Thymus (tissue), 14 donors: ENCODE data around the gene IL1RL2. TPM values are rescaled to one million over a fixed set of nuclear protein-coding genes. Genes with fewer than 3 reads are reported as not detected.

Experiments used
- DNase-seq, 9 donors: peaks; one replicate each; pipeline ENCODE4 v3.0.0-alpha.2; 2013; ENCODE audit warnings: low spot score in 9 of 9, low read depth in 6 of 9, missing footprints in 1 of 9
- H3K27ac ChIP-seq, 2 donors: one replicate each; pipeline ENCODE4 v1.5.1; 2013; ENCODE audit warnings: control low read depth in 1 of 2, low read depth in 1 of 2, low read length in 1 of 2, mild to moderate bottlenecking in 1 of 2, moderate library complexity in 1 of 2
- H3K27me3 ChIP-seq, 2 donors: one replicate each; pipeline ENCODE4 v1.5.1; 2013; ENCODE audit warnings: low read length in 1 of 2; ENCODE audit not compliant: control insufficient read depth in 2 of 2, insufficient read depth in 1 of 2
- H3K36me3 ChIP-seq, 2 donors: one replicate each; pipeline ENCODE4 v1.5.1; 2013; ENCODE audit warnings: low read length in 1 of 2, mild to moderate bottlenecking in 1 of 2, moderate library complexity in 1 of 2; ENCODE audit not compliant: control insufficient read depth in 2 of 2, insufficient read depth in 2 of 2
- H3K4me1 ChIP-seq, 2 donors: one replicate each; pipeline ENCODE4 v1.5.1; 2013; ENCODE audit warnings: low read length in 2 of 2; ENCODE audit not compliant: control insufficient read depth in 2 of 2, insufficient read depth in 2 of 2
- H3K4me3 ChIP-seq, 2 donors: one replicate each; pipeline ENCODE4 v1.5.1; 2013; ENCODE audit warnings: low read length in 2 of 2, control low read depth in 1 of 2, mild to moderate bottlenecking in 1 of 2
- H3K9me3 ChIP-seq, 2 donors: one replicate each; pipeline ENCODE4 v1.5.1; 2013; ENCODE audit warnings: low read length in 1 of 2, mild to moderate bottlenecking in 1 of 2; ENCODE audit not compliant: control insufficient read depth in 2 of 2, insufficient read depth in 1 of 2
- WGBS: extraction: QIAGEN DNeasy Blood & Tissue Kit; methylation state at CpG from one replicate; pipeline ENCODE4 v1.1.7; 2013; 5-methylcytosine and 5-hydroxymethylcytosine counted together
- long read RNA-seq, 10 donors: transcript quantifications; one replicate each; lab custom pipeline, GENCODE V29; 2026
- polyA plus RNA-seq: library from polyadenylated mRNA; stranded (reverse); fragments of 200-250 nt; gene quantifications from one replicate; pipeline ENCODE4 v1.2.3, GENCODE V29; 2013
- total RNA-seq: library from RNA; stranded (reverse); fragments of 120-200 nt; gene quantifications from one replicate; pipeline ENCODE4 v1.2.4, GENCODE V29; 2013
- donor health status: healthy.

Gene IL1RL2
- 0.19 TPM for total RNA-seq
- polyA plus RNA-seq, result 1.1 TPM
- long read RNA-seq, donor 1, result 0 reads
- long read RNA-seq, donor 2, result 0 reads
- long read RNA-seq, donor 3, result 0 reads
- long read RNA-seq, donor 4, result 0 reads
- long read RNA-seq, donor 5, result 0 reads
- long read RNA-seq, donor 6, result 0 reads
- long read RNA-seq, donor 7, result 0 reads
- long read RNA-seq, donor 8, result 0 reads
- long read RNA-seq, donor 9, result 0 reads
- long read RNA-seq, donor 10, result 0 reads

DNA sequence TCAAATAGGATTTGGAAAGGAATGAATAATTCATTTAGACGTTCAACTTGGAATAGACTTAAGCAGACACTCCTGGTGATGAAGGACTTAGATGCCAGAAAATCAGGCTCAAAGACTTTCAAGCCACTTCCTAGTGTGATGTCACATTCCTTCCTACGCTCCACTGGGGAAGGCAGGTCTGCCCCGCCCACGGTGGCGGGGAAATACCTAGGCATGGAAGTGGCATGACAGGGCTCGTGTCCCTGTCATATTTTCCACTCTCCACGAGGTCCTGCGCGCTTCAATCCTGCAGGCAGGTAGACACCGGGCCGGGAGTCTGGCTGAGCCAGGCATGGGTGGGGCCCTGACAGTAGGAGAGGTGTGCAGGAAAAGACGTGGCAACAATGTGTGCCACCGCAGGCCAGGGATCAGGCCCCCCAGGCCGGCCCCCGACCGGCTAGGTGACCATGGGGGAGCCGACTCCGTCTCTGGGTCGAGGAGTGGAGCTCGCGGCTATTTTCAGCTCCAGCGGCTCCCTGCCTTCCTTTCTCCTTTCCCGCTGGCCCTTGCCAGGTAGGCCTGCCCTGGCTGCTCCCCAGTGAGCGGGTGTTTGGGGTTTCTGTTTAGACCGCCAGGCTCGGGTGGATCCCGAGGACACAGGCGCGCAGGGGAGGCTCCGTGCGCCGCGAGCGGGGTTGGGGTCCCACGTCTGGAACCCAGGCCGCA is at the start of gene IL1RL2:
TSS of gene IL1RL2 (plus strand) at position 233 of the 705 bp plus-strand sequence. CDS start 845 bp downstream, outside the sequence.
- H3K4me3 ChIP-seq, result peak within 1 kb of the TSS; percentile 30 to 39
- peaks cover 0 to 6% of the 10 kb centered on the region in 2 donors for H3K4me1 ChIP-seq
- peaks cover 5 to 35% of the 10 kb centered on the region in 2 donors for H3K27me3 ChIP-seq
- no peaks in the 10 kb centered on the region for H3K36me3 ChIP-seq
- no peak within 1 kb of the TSS for H3K27ac ChIP-seq
- WGBS, result 79% methylated on average over 36 of the region's 36 CpGs
- no peak for DNase-seq
- H3K9me3 ChIP-seq, result no peaks in the 10 kb centered on the region

DNA sequence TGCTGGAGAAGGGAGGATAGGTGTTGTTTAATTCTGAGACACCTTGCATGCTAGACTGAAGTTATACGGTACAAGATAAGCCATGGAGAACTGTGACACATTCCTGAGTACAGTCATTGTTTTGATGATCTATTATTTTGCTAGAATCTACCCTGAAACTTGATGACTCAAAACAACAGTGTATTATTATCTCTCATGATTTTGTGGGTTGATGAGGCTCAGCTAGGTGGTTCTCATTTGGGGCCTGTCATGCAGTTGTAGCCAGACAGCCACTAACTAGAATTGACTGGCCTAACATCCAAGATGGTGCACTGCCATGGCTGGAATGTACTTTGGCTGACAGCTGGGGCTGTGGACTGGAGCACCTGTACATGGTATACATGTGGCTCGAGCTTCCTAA is 49.7 kb upstream of the IL1RL2 start:
- Histone ChIP-seq H3K4me1 (no peaks in the 10 kb centered on the region), H3K4me3 (no peak overlapping the region), H3K36me3 (no peaks in the 10 kb centered on the region), H3K27me3 (peaks cover 5 to 23% of the 10 kb centered on the region in 2 donors), H3K27ac (no peak overlapping the region), H3K9me3 (no peaks in the 10 kb centered on the region)
- 90% methylated on average over 2 of the region's 2 CpGs for WGBS
- no peak for DNase-seq

GRCh38 chr2:102138331-102138730 is 48.5 kb upstream of the IL1RL2 start:
- H3K4me1 ChIP-seq, result no peaks in the 10 kb centered on the region
- WGBS, result 19% methylated on average over 4 of the region's 4 CpGs
- peak in 1 of 9 donors; percentile 4 for DNase-seq
- H3K9me3 ChIP-seq, result no peaks in the 10 kb centered on the region
- no peaks in the 10 kb centered on the region for H3K36me3 ChIP-seq
- peaks cover 14 to 33% of the 10 kb centered on the region in 2 donors for H3K27me3 ChIP-seq
- H3K4me3 ChIP-seq, result no peak overlapping the region
- H3K27ac ChIP-seq, result no peak overlapping the region

- H3K4me3 ChIP-seq, result no peak overlapping the region
- H3K9me3 ChIP-seq, result peaks cover 0 to 4% of the 10 kb centered on the region in 2 donors
- no peak for DNase-seq
- no peak overlapping the region for H3K27ac ChIP-seq
- WGBS, result 96% methylated on average over 1 of the region's 1 CpG
- peaks cover 19 to 48% of the 10 kb centered on the region in 2 donors for H3K27me3 ChIP-seq
- H3K4me1 ChIP-seq, result no peaks in the 10 kb centered on the region
- no peaks in the 10 kb centered on the region for H3K36me3 ChIP-seq
Measured at GRCh38 chr2:102139851-102140250, 47.0 kb upstream of the IL1RL2 start.

DNA sequence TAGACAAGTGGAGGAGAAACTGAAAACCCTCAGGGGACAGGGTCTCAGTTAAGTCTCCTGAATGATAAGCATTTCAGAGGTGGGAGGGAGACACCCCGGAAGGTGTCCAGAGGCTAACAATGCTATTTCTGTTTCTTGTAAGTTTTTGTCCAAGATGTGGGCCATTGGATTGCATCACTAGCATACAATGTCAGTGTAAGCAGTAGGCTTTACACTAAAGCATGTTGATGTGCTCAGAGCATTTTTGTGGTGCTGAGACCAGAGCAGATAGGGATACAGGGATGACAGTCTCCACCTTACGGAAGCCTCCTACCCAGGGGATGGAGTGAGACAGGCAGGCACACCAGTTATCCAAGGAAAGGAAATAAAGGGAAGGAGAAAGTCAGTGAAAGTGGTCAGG is 46.4 kb upstream of the IL1RL2 start:
- H3K27ac ChIP-seq, result no peak overlapping the region
- H3K9me3 ChIP-seq, result peaks cover 0 to 9% of the 10 kb centered on the region in 2 donors
- 100% methylated on average over 2 of the region's 2 CpGs for WGBS
- H3K4me1 ChIP-seq, result no peaks in the 10 kb centered on the region
- H3K27me3 ChIP-seq, result peaks cover 19 to 52% of the 10 kb centered on the region in 2 donors
- no peaks in the 10 kb centered on the region for H3K36me3 ChIP-seq
- no peak for DNase-seq
- H3K4me3 ChIP-seq, result no peak overlapping the region

- Histone ChIP-seq H3K27ac (peak overlapping the region in 1 of 2 donors; percentile 32), H3K9me3 (peaks cover 0 to 13% of the 10 kb centered on the region in 2 donors), H3K36me3 (no peaks in the 10 kb centered on the region), H3K27me3 (peaks cover 19 to 54% of the 10 kb centered on the region in 2 donors), H3K4me1 (no peaks in the 10 kb centered on the region), H3K4me3 (no peak overlapping the region)
- WGBS, result 85% methylated on average over 15 of the region's 15 CpGs
- DNase-seq, result no peak
Measured at GRCh38 chr2:102141011-102141943, 45.5 kb upstream of the IL1RL2 start.

GRCh38 chr2:102141970-102142828 is 44.6 kb upstream of the IL1RL2 start, which contains the start of gene IL1R1:
TSS of gene IL1R1 (plus strand) at chr2:102142746. CDS start at chr2:102157725, 14,979 bp downstream.
- Histone ChIP-seq H3K36me3 (no peaks in the 10 kb centered on the region), H3K4me1 (no peaks in the 10 kb centered on the region), H3K9me3 (peaks cover 0 to 16% of the 10 kb centered on the region in 2 donors), H3K4me3 (peak within 1 kb of the TSS; percentile 25 to 37), H3K27ac (peak within 1 kb of the TSS; percentile 71 to 80), H3K27me3 (peaks cover 19 to 54% of the 10 kb centered on the region in 2 donors)
- no peak for DNase-seq
- 14% methylated on average over 65 of the region's 65 CpGs for WGBS

DNA sequence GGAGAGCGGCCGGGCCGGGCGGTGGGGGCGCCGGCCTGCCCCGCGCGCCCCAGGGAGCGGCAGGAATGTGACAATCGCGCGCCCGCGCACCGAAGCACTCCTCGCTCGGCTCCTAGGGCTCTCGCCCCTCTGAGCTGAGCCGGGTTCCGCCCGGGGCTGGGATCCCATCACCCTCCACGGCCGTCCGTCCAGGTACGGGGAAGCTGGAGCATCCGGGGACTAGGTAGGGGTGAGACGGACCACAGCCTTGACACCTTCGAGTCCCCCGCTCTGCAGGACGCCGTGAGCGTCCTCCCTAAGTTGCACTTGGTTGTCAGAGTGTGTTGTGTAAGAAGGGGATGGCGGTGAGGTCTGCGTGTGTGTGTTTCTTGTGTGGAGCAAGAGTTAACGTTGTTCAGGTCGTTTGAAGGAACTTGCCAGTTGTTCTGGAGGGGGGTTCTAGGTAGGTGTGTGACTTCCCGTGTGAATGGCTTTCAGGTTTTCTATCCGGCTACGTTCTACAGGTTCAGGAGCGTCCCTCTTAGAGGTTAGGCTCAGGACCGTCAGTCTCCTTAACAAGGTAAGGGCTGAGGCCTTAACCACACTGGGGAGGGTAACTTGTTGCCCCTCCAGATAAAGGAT is 43.9 kb upstream of the IL1RL2 start:
- Histone ChIP-seq H3K27me3 (peaks cover 19 to 54% of the 10 kb centered on the region in 2 donors), H3K27ac (peak overlapping the region; percentile 64 to 71), H3K4me3 (peak overlapping the region; percentile 25 to 37), H3K36me3 (no peaks in the 10 kb centered on the region), H3K9me3 (peaks cover 0 to 16% of the 10 kb centered on the region in 2 donors), H3K4me1 (no peaks in the 10 kb centered on the region)
- peak in 1 of 9 donors; percentile 3 for DNase-seq
- 17% methylated on average over 42 of the region's 42 CpGs for WGBS
